GM12878 (cell line): ENCODE data around the gene BRD3.

Experiments
- CREB1 ChIP-seq: IDR thresholded peaks from 2 replicates; pipeline ENCODE4 v1.6.1; 2012; ENCODE audit warnings: low read depth, mild to moderate bottlenecking, inconsistent platforms
- CTCF ChIP-seq, 3 experiments: IDR thresholded peaks in 2 of 3; conservative IDR thresholded peaks in 1 of 3; 2 replicates each; pipeline ENCODE4 v1.5.1; 2011; ENCODE audit warnings: low read depth in 3 of 3, low read length in 3 of 3, mild to moderate bottlenecking in 3 of 3, control low read depth in 2 of 3, moderate library complexity in 2 of 3, inconsistent platforms in 1 of 3, mixed read lengths in 1 of 3; ENCODE audit not compliant: control insufficient read depth in 2 of 3, insufficient read depth in 1 of 3; ENCODE audit errors: extremely low read depth in 1 of 3
- EGR1 ChIP-seq, 2 experiments: IDR thresholded peaks; 1 replicate in 1 of 2; 2 replicates in 1 of 2; pipeline ENCODE4 v1.6.1; 2011 to 2012; ENCODE audit warnings: low read depth in 2 of 2, low read length in 2 of 2, borderline replicate concordance in 1 of 2, mild to moderate bottlenecking in 1 of 2, moderate library complexity in 1 of 2
- EZH2 ChIP-seq: IDR thresholded peaks from 2 replicates; pipeline ENCODE4 v1.6.1; 2012; ENCODE audit warnings: low read depth, mild to moderate bottlenecking, control low read depth, inconsistent platforms, low read length, borderline replicate concordance; ENCODE audit not compliant: control insufficient read depth
- IKZF2 ChIP-seq, 2 experiments: fragments of 450-650 bp; IDR thresholded peaks; 2 replicates each; pipeline ENCODE4 v1.6.1; 2017; ENCODE audit warnings: mild to moderate bottlenecking in 2 of 2, moderate library complexity in 2 of 2
- KDM1A ChIP-seq: fragments of 200-600 bp; sonication (generic); IDR thresholded peaks from 2 replicates; pipeline ENCODE4 v1.6.1; 2016; ENCODE audit warnings: borderline replicate concordance
- PBX3 ChIP-seq: IDR thresholded peaks from 2 replicates; pipeline ENCODE4 v1.6.1; 2011; ENCODE audit warnings: mild to moderate bottlenecking, low read depth, low read length, moderate library complexity; ENCODE audit not compliant: insufficient replicate concordance
- POLR2A ChIP-seq: IDR thresholded peaks from 2 replicates; pipeline ENCODE4 v1.6.1; 2011; ENCODE audit warnings: low read depth, mild to moderate bottlenecking, low read length
- RCOR1 ChIP-seq: conservative IDR thresholded peaks from 2 replicates; pipeline ENCODE4 v1.6.1; 2012; ENCODE audit warnings: low read depth, low read length, improper control_type of control experiment
- SREBF1 ChIP-seq: IDR thresholded peaks from 2 replicates; pipeline ENCODE4 v1.6.1; 2012; ENCODE audit warnings: mild to moderate bottlenecking, low read length
- ZZZ3 ChIP-seq: IDR thresholded peaks from 2 replicates; pipeline ENCODE4 v1.6.1; 2011; ENCODE audit warnings: low read depth; ENCODE audit not compliant: control insufficient read depth, insufficient read length
- TF ChIP-seq, protein P1 (sequence below): fragments of 450-650 bp; IDR thresholded peaks from 2 replicates; pipeline ENCODE4 v1.6.1; 2018; ENCODE audit warnings: borderline replicate concordance, mild to moderate bottlenecking; ENCODE audit not compliant: partially characterized antibody
- TF ChIP-seq, protein P2 (sequence below): IDR thresholded peaks from 2 replicates; pipeline ENCODE4 v1.6.1; 2012; ENCODE audit warnings: low read depth, low read length, improper control_type of control experiment

DNA sequence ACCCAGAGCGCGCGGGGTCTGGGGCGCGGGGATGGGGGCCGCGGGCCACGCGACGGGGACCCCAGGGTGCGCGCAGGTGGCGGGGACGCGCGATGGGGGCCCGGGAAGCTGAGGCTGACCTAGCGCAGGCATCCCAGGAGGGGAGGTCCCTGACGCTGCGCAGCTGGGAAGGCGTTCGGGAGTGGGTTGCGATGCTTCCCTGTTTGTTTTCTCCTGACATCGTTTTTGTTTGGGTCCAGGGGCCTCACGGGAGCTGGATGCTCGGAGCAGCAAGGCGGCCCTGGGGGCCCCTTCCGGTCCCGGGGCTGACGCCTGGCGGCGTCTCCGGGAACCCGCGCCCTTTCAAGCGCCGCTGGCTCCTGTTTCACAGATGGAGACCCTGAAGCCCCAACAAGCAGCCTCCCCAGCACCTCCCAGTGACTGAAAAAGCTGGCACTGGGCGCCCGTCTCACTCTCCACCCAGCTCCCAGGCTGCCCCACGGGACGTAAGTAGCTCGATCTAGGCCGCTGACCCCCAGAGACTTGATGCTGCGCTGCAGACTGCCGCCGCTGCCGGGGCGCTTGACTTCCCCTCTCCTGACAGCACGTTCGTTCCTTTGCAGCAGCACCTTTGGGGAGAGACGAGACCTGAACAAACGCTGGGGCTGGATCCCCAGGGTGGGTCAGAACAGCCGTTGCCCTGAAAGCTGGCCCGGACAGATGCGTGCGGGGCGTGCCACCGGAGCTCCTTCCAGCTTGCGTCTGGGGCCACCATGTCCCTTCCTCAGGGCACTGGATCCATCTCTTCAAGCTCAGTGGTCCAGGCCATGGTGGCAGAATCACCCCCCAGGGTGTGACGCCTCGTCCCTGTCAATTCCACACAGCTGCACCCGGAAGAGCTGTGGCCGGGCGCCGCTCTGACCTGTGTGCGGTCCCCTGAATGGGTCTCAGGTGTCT, 42.0 kb downstream of the BRD3 start:
- TF ChIP-seq, protein P1, sequence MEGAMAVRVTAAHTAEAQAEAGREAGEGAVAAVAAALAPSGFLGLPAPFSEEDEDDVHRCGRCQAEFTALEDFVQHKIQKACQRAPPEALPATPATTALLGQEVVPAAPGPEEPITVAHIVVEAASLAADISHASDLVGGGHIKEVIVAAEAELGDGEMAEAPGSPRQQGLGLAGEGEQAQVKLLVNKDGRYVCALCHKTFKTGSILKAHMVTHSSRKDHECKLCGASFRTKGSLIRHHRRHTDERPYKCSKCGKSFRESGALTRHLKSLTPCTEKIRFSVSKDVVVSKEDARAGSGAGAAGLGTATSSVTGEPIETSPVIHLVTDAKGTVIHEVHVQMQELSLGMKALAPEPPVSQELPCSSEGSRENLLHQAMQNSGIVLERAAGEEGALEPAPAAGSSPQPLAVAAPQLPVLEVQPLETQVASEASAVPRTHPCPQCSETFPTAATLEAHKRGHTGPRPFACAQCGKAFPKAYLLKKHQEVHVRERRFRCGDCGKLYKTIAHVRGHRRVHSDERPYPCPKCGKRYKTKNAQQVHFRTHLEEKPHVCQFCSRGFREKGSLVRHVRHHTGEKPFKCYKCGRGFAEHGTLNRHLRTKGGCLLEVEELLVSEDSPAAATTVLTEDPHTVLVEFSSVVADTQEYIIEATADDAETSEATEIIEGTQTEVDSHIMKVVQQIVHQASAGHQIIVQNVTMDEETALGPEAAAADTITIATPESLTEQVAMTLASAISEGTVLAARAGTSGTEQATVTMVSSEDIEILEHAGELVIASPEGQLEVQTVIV, result no peak
- TF ChIP-seq, protein P2, sequence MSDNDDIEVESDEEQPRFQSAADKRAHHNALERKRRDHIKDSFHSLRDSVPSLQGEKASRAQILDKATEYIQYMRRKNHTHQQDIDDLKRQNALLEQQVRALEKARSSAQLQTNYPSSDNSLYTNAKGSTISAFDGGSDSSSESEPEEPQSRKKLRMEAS, result 0 out of 2 replicates have a peak, but pooled peaks have one; percentile 4
- peak; percentile 18 to 40 (median 21); a peak in 4 of 6 replicates for TF ChIP-seq CTCF (IDR thresholded peaks at IDR 0.05 in 2 of 3, conservative IDR thresholded peaks at IDR 0.05 in 1 of 3; ENCODE audit: control insufficient read depth in 2 of 3, extremely low read depth in 1 of 3, insufficient read depth in 1 of 3, low read depth in 3 of 3, low read length in 3 of 3)
- no peak for TF ChIP-seq EGR1 (IDR thresholded peaks at IDR 0.05; ENCODE audit: borderline replicate concordance in 1 of 2, low read depth in 2 of 2, low read length in 2 of 2)
- TF ChIP-seq POLR2A, result no peak; the same call in 1 of the 2 replicates
- TF ChIP-seq IKZF2 (IDR thresholded peaks at IDR 0.05), result no peak
- TF ChIP-seq PBX3, result no peak
- TF ChIP-seq EZH2, result no peak
- no peak for TF ChIP-seq RCOR1
- no peak for TF ChIP-seq KDM1A
- TF ChIP-seq SREBF1, result no peak
- TF ChIP-seq ZZZ3, result no peak
- TF ChIP-seq CREB1, result peak; percentile 21; the same call in 1 of the 2 replicates
